Right kidney (tissue), 1 donor: ENCODE data around the gene ERFL.
A peak's percentile ranks its signal among the peaks of the same experiment; 100 is the strongest.
"Not testable (repeated sequence)": the region's sequence is repeated elsewhere in the genome, so short reads cannot be mapped to it uniquely, and the experiment has no call there.

Experiments used
- DNase-seq: peaks from one replicate; pipeline ENCODE4 v3.0.0-alpha.2; 2016

The ERFL gene

GRCh38 chr19:41876847-41877832, 51.1 kb downstream of the ERFL start, which contains the start of gene CD79A:
TSS of gene CD79A (plus strand) at chr19:41877279. CDS start at chr19:41877305, 26 bp downstream.
- no peak for DNase-seq

GRCh38 chr19:41875973-41876372, 52.3 kb downstream of the ERFL start:
- not testable (repeated sequence) for DNase-seq

GRCh38 chr19:41872775-41873647, 55.2 kb downstream of the ERFL start:
- peak; percentile 45 for DNase-seq

GRCh38 chr19:41872384-41872774, 55.9 kb downstream of the ERFL start:
- DNase-seq, result no peak

- no peak for DNase-seq
Observed at GRCh38 chr19:41871573-41872383, 56.5 kb downstream of the ERFL start.

- no peak for DNase-seq
Observed at GRCh38 chr19:41870401-41870873, 57.8 kb downstream of the ERFL start.

GRCh38 chr19:41869374-41869955, 58.8 kb downstream of the ERFL start:
- no peak for DNase-seq

- DNase-seq, result no peak
Observed at GRCh38 chr19:41868989-41869300, 59.3 kb downstream of the ERFL start.

- DNase-seq, result no peak
Observed at GRCh38 chr19:41868120-41868988, 59.9 kb downstream of the ERFL start.

- no peak for DNase-seq
Observed at GRCh38 chr19:41866284-41866683, 62.0 kb downstream of the ERFL start.

GRCh38 chr19:41864374-41864773, 63.9 kb downstream of the ERFL start:
- DNase-seq, result no peak

GRCh38 chr19:41863209-41863931, 64.9 kb downstream of the ERFL start:
- no peak for DNase-seq

- DNase-seq, result no peak
Observed at GRCh38 chr19:41862445-41862986, 65.7 kb downstream of the ERFL start.

- no peak for DNase-seq
Observed at GRCh38 chr19:41861846-41862245, 66.4 kb downstream of the ERFL start.

GRCh38 chr19:41861116-41861768, 67.0 kb downstream of the ERFL start:
- DNase-seq, result no peak

GRCh38 chr19:41860419-41861115, 67.7 kb downstream of the ERFL start:
- DNase-seq, result peak; percentile 42

GRCh38 chr19:41859618-41860418, 68.4 kb downstream of the ERFL start, which contains the start of gene RPS19:
TSS of gene RPS19 (plus strand) at chr19:41860255. CDS start at chr19:41860775, 520 bp downstream.
- DNase-seq, result peak; percentile 99
